ENCODE data around the gene ARID5A. TPM values are rescaled to one million over a fixed set of nuclear protein-coding genes. Genes with fewer than 3 reads are reported as not detected.

The ARID5A gene
- total and polyA plus RNA-seq, 9 of the 15 experiments (the other 6 are each of a cell fraction or from before 2014, with no cell fraction given) = 0.14 to 12.5 (median 3.0) TPM

DNA sequence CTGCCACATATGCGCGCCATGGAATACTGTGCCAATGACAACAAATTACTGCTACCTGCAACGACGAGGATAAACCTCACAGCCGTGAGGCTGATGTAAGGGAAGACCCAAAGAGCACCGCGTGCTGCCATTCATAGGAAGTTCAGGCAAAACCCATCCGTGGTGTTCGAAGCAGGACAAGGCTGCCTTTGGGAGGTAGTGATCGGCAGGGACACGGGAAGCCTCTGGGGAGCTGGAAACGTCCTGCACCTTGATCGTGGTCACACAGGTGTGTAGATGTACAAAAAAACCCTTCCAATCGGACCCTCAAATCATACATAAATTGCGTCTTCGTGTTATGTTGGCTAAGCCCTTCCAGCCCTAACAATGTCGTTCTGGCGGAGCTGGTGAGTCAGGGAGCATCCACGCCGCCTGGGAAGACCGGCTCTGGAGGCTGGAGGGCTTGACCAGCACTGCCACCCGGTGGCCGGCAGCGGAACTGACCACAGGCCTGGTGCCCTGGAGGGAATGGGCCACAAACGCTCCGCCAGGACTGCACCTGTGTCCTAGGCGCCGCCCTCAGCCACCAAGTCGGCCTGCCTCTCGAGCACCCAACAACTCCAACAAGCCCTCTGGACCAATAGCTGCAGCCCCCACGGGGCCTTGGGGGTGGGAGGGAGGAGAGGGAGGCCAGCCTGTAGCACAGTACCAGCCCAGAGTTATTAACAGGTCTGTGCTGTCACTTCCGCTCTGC, 27.3 kb upstream of the ARID5A start (continued):
- TF ChIP-seq, protein P1, sequence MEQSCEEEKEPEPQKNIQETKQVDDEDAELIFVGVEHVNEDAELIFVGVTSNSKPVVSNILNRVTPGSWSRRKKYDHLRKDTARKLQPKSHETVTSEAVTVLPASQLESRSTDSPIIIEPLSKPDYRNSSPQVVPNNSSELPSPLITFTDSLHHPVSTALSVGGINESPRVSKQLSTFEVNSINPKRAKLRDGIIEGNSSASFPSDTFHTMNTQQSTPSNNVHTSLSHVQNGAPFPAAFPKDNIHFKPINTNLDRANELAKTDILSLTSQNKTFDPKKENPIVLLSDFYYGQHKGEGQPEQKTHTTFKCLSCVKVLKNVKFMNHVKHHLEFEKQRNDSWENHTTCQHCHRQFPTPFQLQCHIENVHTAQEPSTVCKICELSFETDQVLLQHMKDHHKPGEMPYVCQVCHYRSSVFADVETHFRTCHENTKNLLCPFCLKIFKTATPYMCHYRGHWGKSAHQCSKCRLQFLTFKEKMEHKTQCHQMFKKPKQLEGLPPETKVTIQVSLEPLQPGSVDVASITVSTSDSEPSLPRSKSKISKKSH (CRISPR knock-in tag; IDR thresholded peaks at IDR 0.05) = no peak
- TF ChIP-seq, protein P2, sequence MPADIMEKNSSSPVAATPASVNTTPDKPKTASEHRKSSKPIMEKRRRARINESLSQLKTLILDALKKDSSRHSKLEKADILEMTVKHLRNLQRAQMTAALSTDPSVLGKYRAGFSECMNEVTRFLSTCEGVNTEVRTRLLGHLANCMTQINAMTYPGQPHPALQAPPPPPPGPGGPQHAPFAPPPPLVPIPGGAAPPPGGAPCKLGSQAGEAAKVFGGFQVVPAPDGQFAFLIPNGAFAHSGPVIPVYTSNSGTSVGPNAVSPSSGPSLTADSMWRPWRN (IDR thresholded peaks at IDR 0.05; ENCODE audit: low read depth) = no peak
- TF ChIP-seq, protein P3, sequence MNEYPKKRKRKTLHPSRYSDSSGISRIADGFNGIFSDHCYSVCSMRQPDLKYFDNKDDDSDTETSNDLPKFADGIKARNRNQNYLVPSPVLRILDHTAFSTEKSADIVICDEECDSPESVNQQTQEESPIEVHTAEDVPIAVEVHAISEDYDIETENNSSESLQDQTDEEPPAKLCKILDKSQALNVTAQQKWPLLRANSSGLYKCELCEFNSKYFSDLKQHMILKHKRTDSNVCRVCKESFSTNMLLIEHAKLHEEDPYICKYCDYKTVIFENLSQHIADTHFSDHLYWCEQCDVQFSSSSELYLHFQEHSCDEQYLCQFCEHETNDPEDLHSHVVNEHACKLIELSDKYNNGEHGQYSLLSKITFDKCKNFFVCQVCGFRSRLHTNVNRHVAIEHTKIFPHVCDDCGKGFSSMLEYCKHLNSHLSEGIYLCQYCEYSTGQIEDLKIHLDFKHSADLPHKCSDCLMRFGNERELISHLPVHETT (CRISPR knock-in tag; conservative IDR thresholded peaks at IDR 0.05 in 1 of 2, IDR thresholded peaks at IDR 0.05 in 1 of 2) = no peak
- TF ChIP-seq TFAM (CRISPR knock-in tag; conservative IDR thresholded peaks at IDR 0.05) (no peak), RAD21 (CRISPR knock-in tag; conservative IDR thresholded peaks at IDR 0.05 in 1 of 2, IDR thresholded peaks at IDR 0.05 in 1 of 2) (peak; percentile 89 to 96), SRF (CRISPR knock-in tag; IDR thresholded peaks at IDR 0.05) (no peak), FOSL1 (tag; conservative IDR thresholded peaks at IDR 0.05) (peak; percentile 64), ZBTB8A (IDR thresholded peaks at IDR 0.05; ENCODE audit: partially characterized antibody) (no peak), FOXA3 (CRISPR knock-in tag; conservative IDR thresholded peaks at IDR 0.05 in 1 of 2, IDR thresholded peaks at IDR 0.05 in 1 of 2) (0 out of 4 replicates have a peak, but pooled peaks of 1 of the 2 experiments have one; percentile 33), NR2C2 (CRISPR knock-in tag; IDR thresholded peaks at IDR 0.05) (0 out of 2 replicates have a peak, but pooled peaks have one; percentile 61), NR2C2 (tag; IDR thresholded peaks at IDR 0.05) (no peak), RBM15 (IDR thresholded peaks at IDR 0.05; ENCODE audit: insufficient read depth, low read length) (no peak), MTA1 (IDR thresholded peaks at IDR 0.05; ENCODE audit: borderline replicate concordance) (no peak), BACH1 (tag; IDR thresholded peaks at IDR 0.05) (no peak)
- TF ChIP-seq, protein P4, sequence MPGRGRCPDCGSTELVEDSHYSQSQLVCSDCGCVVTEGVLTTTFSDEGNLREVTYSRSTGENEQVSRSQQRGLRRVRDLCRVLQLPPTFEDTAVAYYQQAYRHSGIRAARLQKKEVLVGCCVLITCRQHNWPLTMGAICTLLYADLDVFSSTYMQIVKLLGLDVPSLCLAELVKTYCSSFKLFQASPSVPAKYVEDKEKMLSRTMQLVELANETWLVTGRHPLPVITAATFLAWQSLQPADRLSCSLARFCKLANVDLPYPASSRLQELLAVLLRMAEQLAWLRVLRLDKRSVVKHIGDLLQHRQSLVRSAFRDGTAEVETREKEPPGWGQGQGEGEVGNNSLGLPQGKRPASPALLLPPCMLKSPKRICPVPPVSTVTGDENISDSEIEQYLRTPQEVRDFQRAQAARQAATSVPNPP (IDR thresholded peaks at IDR 0.05; ENCODE audit: borderline replicate concordance, insufficient read depth, insufficient read length) = no peak
- TF ChIP-seq, protein P5, sequence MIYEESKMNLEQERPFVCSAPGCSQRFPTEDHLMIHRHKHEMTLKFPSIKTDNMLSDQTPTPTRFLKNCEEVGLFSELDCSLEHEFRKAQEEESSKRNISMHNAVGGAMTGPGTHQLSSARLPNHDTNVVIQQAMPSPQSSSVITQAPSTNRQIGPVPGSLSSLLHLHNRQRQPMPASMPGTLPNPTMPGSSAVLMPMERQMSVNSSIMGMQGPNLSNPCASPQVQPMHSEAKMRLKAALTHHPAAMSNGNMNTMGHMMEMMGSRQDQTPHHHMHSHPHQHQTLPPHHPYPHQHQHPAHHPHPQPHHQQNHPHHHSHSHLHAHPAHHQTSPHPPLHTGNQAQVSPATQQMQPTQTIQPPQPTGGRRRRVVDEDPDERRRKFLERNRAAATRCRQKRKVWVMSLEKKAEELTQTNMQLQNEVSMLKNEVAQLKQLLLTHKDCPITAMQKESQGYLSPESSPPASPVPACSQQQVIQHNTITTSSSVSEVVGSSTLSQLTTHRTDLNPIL (CRISPR knock-in tag; IDR thresholded peaks at IDR 0.05) = no peak
- TF ChIP-seq, protein P6, sequence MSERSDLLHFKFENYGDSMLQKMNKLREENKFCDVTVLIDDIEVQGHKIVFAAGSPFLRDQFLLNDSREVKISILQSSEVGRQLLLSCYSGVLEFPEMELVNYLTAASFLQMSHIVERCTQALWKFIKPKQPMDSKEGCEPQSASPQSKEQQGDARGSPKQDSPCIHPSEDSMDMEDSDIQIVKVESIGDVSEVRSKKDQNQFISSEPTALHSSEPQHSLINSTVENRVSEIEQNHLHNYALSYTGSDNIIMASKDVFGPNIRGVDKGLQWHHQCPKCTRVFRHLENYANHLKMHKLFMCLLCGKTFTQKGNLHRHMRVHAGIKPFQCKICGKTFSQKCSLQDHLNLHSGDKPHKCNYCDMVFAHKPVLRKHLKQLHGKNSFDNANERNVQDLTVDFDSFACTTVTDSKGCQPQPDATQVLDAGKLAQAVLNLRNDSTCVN (CRISPR knock-in tag; IDR thresholded peaks at IDR 0.05) = no peak
